ENCODE measurements around the gene SPOCK2. TPM values are rescaled to one million over a fixed set of nuclear protein-coding genes. Genes with fewer than 3 reads are reported as not detected.

The SPOCK2 gene
- total and polyA plus RNA-seq, 2 donors (not counting 1 experiment from before 2014, with no cell fraction given) = 39.1 to 139 TPM

DNA sequence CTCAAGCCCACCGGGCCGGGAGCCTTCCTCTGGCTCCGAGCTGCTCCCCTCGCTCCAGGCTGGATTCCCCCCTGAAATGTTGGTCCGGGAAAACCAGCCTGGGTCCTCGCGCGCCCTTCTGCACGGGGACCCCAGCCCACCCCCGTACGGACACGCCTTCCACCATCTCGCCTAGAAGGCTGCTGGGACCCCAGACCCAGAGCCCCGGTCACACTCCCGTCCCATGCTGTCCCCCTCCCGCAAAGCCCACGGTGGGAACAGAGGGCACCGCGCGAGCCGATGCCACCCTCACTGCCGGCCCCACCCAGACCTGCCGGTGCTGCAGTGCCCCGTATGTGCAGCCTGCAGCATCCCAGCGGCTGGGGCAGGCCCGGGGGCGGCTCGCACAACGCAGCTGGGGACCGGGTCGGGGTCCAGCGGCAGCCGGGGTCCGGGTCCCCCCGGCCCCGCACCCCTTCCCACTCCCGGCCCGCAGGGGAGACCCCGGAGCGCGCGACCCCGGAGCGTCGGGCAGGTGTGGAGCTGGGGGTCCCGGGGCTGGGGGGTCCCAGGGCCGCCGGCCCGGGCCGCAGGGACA lies 871 bp downstream of the SPOCK2 start:
- Histone ChIP-seq H2AFZ (ENCODE audit: insufficient read depth, low read depth, low read length, poor library complexity, severe bottlenecking) (peak overlapping the region; percentile 91), H3K4me2 (replicated peaks; ENCODE audit: low read depth, low read length, poor library complexity, severe bottlenecking) (peak overlapping the region; percentile 93), H3K4me1 (ENCODE audit: control insufficient read depth in 2 of 2, insufficient read depth in 2 of 2, low read length in 2 of 2) (peaks cover 24 to 39% of the 10 kb centered on the region in 2 donors), H3K9ac (ENCODE audit: low read length) (peak overlapping the region; percentile 91), H3K27ac (ENCODE audit: low read length in 2 of 2) (peak overlapping the region; percentile 92 to 94), H3K9me3 (ENCODE audit: control extremely low read depth in 1 of 3, control insufficient read depth in 2 of 3, insufficient read depth in 1 of 3, low read length in 2 of 3) (no peaks in the 10 kb centered on the region), H3K36me3 (replicated peaks in 1 of 2; ENCODE audit: control extremely low read depth in 1 of 2, control insufficient read depth in 1 of 2, extremely low read depth in 1 of 2, insufficient read depth in 2 of 2, low read length in 1 of 2) (peaks cover 0 to 28% of the 10 kb centered on the region in 2 experiments), H3K27me3 (replicated peaks in 1 of 4; ENCODE audit: control extremely low read depth in 1 of 4, control insufficient read depth in 3 of 4, insufficient read depth in 4 of 4, low read length in 3 of 4) (no peaks in the 10 kb centered on the region), H3K79me2 (ENCODE audit: control insufficient read depth, insufficient read depth, low read length) (peaks cover 74% of the 10 kb centered on the region), H3K4me3 (ENCODE audit: control extremely low read depth in 1 of 5, extremely low read depth in 1 of 5, insufficient read depth in 1 of 5, low read depth in 2 of 5, low read length in 4 of 5) (peak overlapping the region; percentile 9 to 93 (median 84)), H4K20me1 (ENCODE audit: control insufficient read depth, insufficient read depth, low read length, poor library complexity, severe bottlenecking) (peaks cover 5% of the 10 kb centered on the region)
- ChIA-PET POLR2A (interaction anchor here (0.6 to 2.6 kb wide), 12 partner anchors 8 to 278 kb away, joined by 3 to 20 read pairs (median 5); partner anchors contain the start of genes ANAPC16 and ASCC1), CTCF (interaction anchor here (1.3 to 4.7 kb wide), 5 partner anchors 26 to 250 kb away, joined by 3 to 19 read pairs (median 5); no protein-coding TSS in a partner anchor)
- DNase-seq (peak; percentile 70), ATAC-seq (ENCODE audit: low read depth) (peak; percentile 67)
- H3K4me1 Mint-ChIP-seq = peaks cover 59% of the 10 kb centered on the region
- intact Hi-C loops (cut with micrococcal nuclease) = loop anchor here (1.0 to 5.0 kb wide), 6 partner anchors 8 to 250 kb away; partner anchors contain the start of genes ANAPC16 and ASCC1
- peak overlapping the region; percentile 100 for H3K4me3 Mint-ChIP-seq
- WGBS (ENCODE audit: insufficient coverage) = 2% methylated on average over 48 of the region's 50 CpGs
- H3K27ac Mint-ChIP-seq = peak overlapping the region; percentile 98
- no peaks in the 10 kb centered on the region for H3K9me3 Mint-ChIP-seq (ENCODE audit: insufficient read depth)
- TF ChIP-seq, protein P1, sequence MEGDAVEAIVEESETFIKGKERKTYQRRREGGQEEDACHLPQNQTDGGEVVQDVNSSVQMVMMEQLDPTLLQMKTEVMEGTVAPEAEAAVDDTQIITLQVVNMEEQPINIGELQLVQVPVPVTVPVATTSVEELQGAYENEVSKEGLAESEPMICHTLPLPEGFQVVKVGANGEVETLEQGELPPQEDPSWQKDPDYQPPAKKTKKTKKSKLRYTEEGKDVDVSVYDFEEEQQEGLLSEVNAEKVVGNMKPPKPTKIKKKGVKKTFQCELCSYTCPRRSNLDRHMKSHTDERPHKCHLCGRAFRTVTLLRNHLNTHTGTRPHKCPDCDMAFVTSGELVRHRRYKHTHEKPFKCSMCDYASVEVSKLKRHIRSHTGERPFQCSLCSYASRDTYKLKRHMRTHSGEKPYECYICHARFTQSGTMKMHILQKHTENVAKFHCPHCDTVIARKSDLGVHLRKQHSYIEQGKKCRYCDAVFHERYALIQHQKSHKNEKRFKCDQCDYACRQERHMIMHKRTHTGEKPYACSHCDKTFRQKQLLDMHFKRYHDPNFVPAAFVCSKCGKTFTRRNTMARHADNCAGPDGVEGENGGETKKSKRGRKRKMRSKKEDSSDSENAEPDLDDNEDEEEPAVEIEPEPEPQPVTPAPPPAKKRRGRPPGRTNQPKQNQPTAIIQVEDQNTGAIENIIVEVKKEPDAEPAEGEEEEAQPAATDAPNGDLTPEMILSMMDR (IDR thresholded peaks at IDR 0.05) = no peak
- no peak for TF ChIP-seq EZH2 (IDR thresholded peaks at IDR 0.05; ENCODE audit: borderline replicate concordance, insufficient read depth, low read depth, low read length, poor library complexity, severe bottlenecking)
- no peaks in the 10 kb centered on the region for H3K27me3 Mint-ChIP-seq

Data from B cell (primary cell).